Raji (cell line): Measurements from ENCODE around the gene PDGFB.

ENCODE experiments used
- POLR2A ChIP-seq: IDR thresholded peaks from 2 replicates; pipeline ENCODE4 v1.6.1; 2011; ENCODE audit warnings: low read depth, low read length, control low read depth; ENCODE audit not compliant: insufficient read depth

The PDGFB gene

GRCh38 chr22:39239561-39240423, 5.0 kb downstream of the PDGFB start:
- TF ChIP-seq POLR2A: no peak

- TF ChIP-seq POLR2A: no peak
Measured at GRCh38 chr22:39238966-39239505, 5.7 kb downstream of the PDGFB start.

- TF ChIP-seq POLR2A: no peak
Measured at GRCh38 chr22:39238561-39238960, 6.2 kb downstream of the PDGFB start.

- TF ChIP-seq POLR2A: no peak
Measured at GRCh38 chr22:39238101-39238466, 6.7 kb downstream of the PDGFB start.

GRCh38 chr22:39237318-39238100, 7.3 kb downstream of the PDGFB start:
- TF ChIP-seq POLR2A: no peak

GRCh38 chr22:39236321-39237317, 8.2 kb downstream of the PDGFB start:
- no peak for TF ChIP-seq POLR2A

- no peak for TF ChIP-seq POLR2A
Measured at GRCh38 chr22:39234867-39235687, 9.7 kb downstream of the PDGFB start.

- TF ChIP-seq POLR2A: no peak
Measured at GRCh38 chr22:39234472-39234787, 10.4 kb downstream of the PDGFB start.

GRCh38 chr22:39233710-39234471, 10.9 kb downstream of the PDGFB start:
- no peak for TF ChIP-seq POLR2A

- TF ChIP-seq POLR2A: no peak
Measured at GRCh38 chr22:39232806-39233709, 11.7 kb downstream of the PDGFB start.

- no peak for TF ChIP-seq POLR2A
Measured at GRCh38 chr22:39232246-39232645, 12.5 kb downstream of the PDGFB start.

- no peak for TF ChIP-seq POLR2A
Measured at GRCh38 chr22:39231197-39231950, 13.4 kb downstream of the PDGFB start.
